ENCODE measurements around the gene SLC39A3. TPM values are rescaled to one million over a fixed set of nuclear protein-coding genes. Genes with fewer than 3 reads are reported as not detected.

The SLC39A3 gene
- polyA plus RNA-seq, 4 donors, result 10.7 to 39.1 (median 15.1) TPM

- no peak for DNase-seq
- H3K27me3 ChIP-seq (ENCODE audit: control insufficient read depth in 3 of 3, insufficient read depth in 3 of 3, low read length in 3 of 3), result peaks cover 9 to 63% (median 14%) of the 10 kb centered on the region in 3 donors
These were observed 15.7 kb downstream of the SLC39A3 start for GRCh38 chr19:2724148-2724557.

GRCh38 chr19:2723747-2724146 lies 16.1 kb downstream of the SLC39A3 start:
- no peak overlapping the region for H3K27ac ChIP-seq (ENCODE audit: low read depth in 1 of 3, low read length in 2 of 3)
- H3K4me3 ChIP-seq (ENCODE audit: low read depth in 1 of 3, low read length in 3 of 3), result no peak overlapping the region
- H3K36me3 ChIP-seq (ENCODE audit: control insufficient read depth in 3 of 3, insufficient read depth in 2 of 3, low read depth in 1 of 3, low read length in 3 of 3), result no peaks in the 10 kb centered on the region
- DNase-seq, result no peak
- no peak for FAIRE-seq
- 73 to 77% (median 77%) methylated on average over 9 to 14 of the region's 14 CpGs for WGBS, 3 donors
- H3K27me3 ChIP-seq (ENCODE audit: control insufficient read depth in 3 of 3, insufficient read depth in 3 of 3, low read length in 3 of 3), result peaks cover 9 to 65% (median 14%) of the 10 kb centered on the region in 3 donors
- no peaks in the 10 kb centered on the region for H3K4me1 ChIP-seq (ENCODE audit: control insufficient read depth in 3 of 3, insufficient read depth in 2 of 3, low read depth in 1 of 3, low read length in 2 of 3)
- no peaks in the 10 kb centered on the region for H3K9me3 ChIP-seq (ENCODE audit: control insufficient read depth in 2 of 2, insufficient read depth in 1 of 2, low read depth in 1 of 2, low read length in 1 of 2)

More at GRCh38 chr19:2724148-2724557, 15.7 kb downstream of the SLC39A3 start:
- no peaks in the 10 kb centered on the region for H3K36me3 ChIP-seq (ENCODE audit: control insufficient read depth in 3 of 3, insufficient read depth in 2 of 3, low read depth in 1 of 3, low read length in 3 of 3)
- H3K27ac ChIP-seq (ENCODE audit: low read depth in 1 of 3, low read length in 2 of 3), result no peak overlapping the region
- WGBS, 3 donors, result 51 to 57% (median 53%) methylated on average over 7 of the region's 7 CpGs
- no peak overlapping the region for H3K4me3 ChIP-seq (ENCODE audit: low read depth in 1 of 3, low read length in 3 of 3)
- H3K9me3 ChIP-seq (ENCODE audit: control insufficient read depth in 2 of 2, insufficient read depth in 1 of 2, low read depth in 1 of 2, low read length in 1 of 2), result no peaks in the 10 kb centered on the region
- no peaks in the 10 kb centered on the region for H3K4me1 ChIP-seq (ENCODE audit: control insufficient read depth in 3 of 3, insufficient read depth in 2 of 3, low read depth in 1 of 3, low read length in 2 of 3)
- no peak for FAIRE-seq

GRCh38 chr19:2723345-2723715 lies 16.5 kb downstream of the SLC39A3 start:
- no peaks in the 10 kb centered on the region for H3K4me1 ChIP-seq (ENCODE audit: control insufficient read depth in 3 of 3, insufficient read depth in 2 of 3, low read depth in 1 of 3, low read length in 2 of 3)
- peaks cover 9 to 65% (median 14%) of the 10 kb centered on the region in 3 donors for H3K27me3 ChIP-seq (ENCODE audit: control insufficient read depth in 3 of 3, insufficient read depth in 3 of 3, low read length in 3 of 3)
- DNase-seq (no peak), FAIRE-seq (no peak)
- 72 to 85% (median 82%) methylated on average over 12 to 13 of the region's 13 CpGs for WGBS, 3 donors
- no peak overlapping the region for H3K4me3 ChIP-seq (ENCODE audit: low read depth in 1 of 3, low read length in 3 of 3)
- no peaks in the 10 kb centered on the region for H3K36me3 ChIP-seq (ENCODE audit: control insufficient read depth in 3 of 3, insufficient read depth in 2 of 3, low read depth in 1 of 3, low read length in 3 of 3)
- no peaks in the 10 kb centered on the region for H3K9me3 ChIP-seq (ENCODE audit: control insufficient read depth in 2 of 2, insufficient read depth in 1 of 2, low read depth in 1 of 2, low read length in 1 of 2)
- H3K27ac ChIP-seq (ENCODE audit: low read depth in 1 of 3, low read length in 2 of 3), result no peak overlapping the region

- H3K27me3 ChIP-seq (ENCODE audit: control insufficient read depth in 3 of 3, insufficient read depth in 3 of 3, low read length in 3 of 3), result peaks cover 9 to 64% (median 14%) of the 10 kb centered on the region in 3 donors
- DNase-seq (no peak), FAIRE-seq (no peak)
- H3K36me3 ChIP-seq (ENCODE audit: control insufficient read depth in 3 of 3, insufficient read depth in 2 of 3, low read depth in 1 of 3, low read length in 3 of 3), result no peaks in the 10 kb centered on the region
- no peak overlapping the region for H3K4me3 ChIP-seq (ENCODE audit: low read depth in 1 of 3, low read length in 3 of 3)
- no peak overlapping the region for H3K27ac ChIP-seq (ENCODE audit: low read depth in 1 of 3, low read length in 2 of 3)
- H3K9me3 ChIP-seq (ENCODE audit: control insufficient read depth in 2 of 2, insufficient read depth in 1 of 2, low read depth in 1 of 2, low read length in 1 of 2), result no peaks in the 10 kb centered on the region
- WGBS, 3 donors, result 40 to 53% (median 41%) methylated on average over 18 to 28 of the region's 28 CpGs
- no peaks in the 10 kb centered on the region for H3K4me1 ChIP-seq (ENCODE audit: control insufficient read depth in 3 of 3, insufficient read depth in 2 of 3, low read depth in 1 of 3, low read length in 2 of 3)
These were observed 17.1 kb downstream of the SLC39A3 start for GRCh38 chr19:2722541-2723344.

- WGBS, 3 donors, result 23 to 36% (median 27%) methylated on average over 29 to 39 of the region's 39 CpGs
- H3K9me3 ChIP-seq (ENCODE audit: control insufficient read depth in 2 of 2, insufficient read depth in 1 of 2, low read depth in 1 of 2, low read length in 1 of 2), result no peaks in the 10 kb centered on the region
- H3K27me3 ChIP-seq (ENCODE audit: control insufficient read depth in 3 of 3, insufficient read depth in 3 of 3, low read length in 3 of 3), result peaks cover 6 to 58% (median 14%) of the 10 kb centered on the region in 3 donors
- no peak for DNase-seq
- no peaks in the 10 kb centered on the region for H3K4me1 ChIP-seq (ENCODE audit: control insufficient read depth in 3 of 3, insufficient read depth in 2 of 3, low read depth in 1 of 3, low read length in 2 of 3)
- no peak for FAIRE-seq
- no peak overlapping the region for H3K27ac ChIP-seq (ENCODE audit: low read depth in 1 of 3, low read length in 2 of 3)
- H3K36me3 ChIP-seq (ENCODE audit: control insufficient read depth in 3 of 3, insufficient read depth in 2 of 3, low read depth in 1 of 3, low read length in 3 of 3), result no peaks in the 10 kb centered on the region
- peak overlapping the region; percentile 17 to 26 (median 19) for H3K4me3 ChIP-seq (ENCODE audit: low read depth in 1 of 3, low read length in 3 of 3)
These were observed 18.0 kb downstream of the SLC39A3 start for GRCh38 chr19:2721570-2722540.

- peak within 1 kb of the TSS; percentile 17 to 26 (median 19) for H3K4me3 ChIP-seq (ENCODE audit: low read depth in 1 of 3, low read length in 3 of 3)
- WGBS, 3 donors, result 2 to 7% (median 4%) methylated on average over 15 to 100 of the region's 100 CpGs
- no peak for DNase-seq
These were observed 18.8 kb downstream of the SLC39A3 start, which contains the start of gene DIRAS1 for GRCh38 chr19:2720777-2721569. Gene DIRAS1 (minus strand): TSS chr19:2721372. CDS start chr19:2717806, 3,566 bp downstream.

GRCh38 chr19:2719920-2720776 lies 19.7 kb downstream of the SLC39A3 start:
- no peaks in the 10 kb centered on the region for H3K4me1 ChIP-seq (ENCODE audit: control insufficient read depth in 3 of 3, insufficient read depth in 2 of 3, low read depth in 1 of 3, low read length in 2 of 3)
- DNase-seq, result no peak
- H3K27ac ChIP-seq (ENCODE audit: low read depth in 1 of 3, low read length in 2 of 3), result no peak overlapping the region
- no peaks in the 10 kb centered on the region for H3K36me3 ChIP-seq (ENCODE audit: control insufficient read depth in 3 of 3, insufficient read depth in 2 of 3, low read depth in 1 of 3, low read length in 3 of 3)
- WGBS, 3 donors, result 4 to 11% (median 7%) methylated on average over 29 to 37 of the region's 37 CpGs
- H3K27me3 ChIP-seq (ENCODE audit: control insufficient read depth in 3 of 3, insufficient read depth in 3 of 3, low read length in 3 of 3), result peaks cover 8 to 51% (median 14%) of the 10 kb centered on the region in 3 donors
- peaks cover 0 to 12% of the 10 kb centered on the region in 2 donors for H3K9me3 ChIP-seq (ENCODE audit: control insufficient read depth in 2 of 2, insufficient read depth in 1 of 2, low read depth in 1 of 2, low read length in 1 of 2)
- H3K4me3 ChIP-seq (ENCODE audit: low read depth in 1 of 3, low read length in 3 of 3), result no peak overlapping the region
- FAIRE-seq, result no peak

More at GRCh38 chr19:2720777-2721569, 18.8 kb downstream of the SLC39A3 start, which contains the start of gene DIRAS1:
- H3K36me3 ChIP-seq (ENCODE audit: control insufficient read depth in 3 of 3, insufficient read depth in 2 of 3, low read depth in 1 of 3, low read length in 3 of 3), result no peaks in the 10 kb centered on the region
- FAIRE-seq, result no peak
- peaks cover 5 to 49% (median 14%) of the 10 kb centered on the region in 3 donors for H3K27me3 ChIP-seq (ENCODE audit: control insufficient read depth in 3 of 3, insufficient read depth in 3 of 3, low read length in 3 of 3)
- no peak within 1 kb of the TSS for H3K27ac ChIP-seq (ENCODE audit: low read depth in 1 of 3, low read length in 2 of 3)
- no peaks in the 10 kb centered on the region for H3K4me1 ChIP-seq (ENCODE audit: control insufficient read depth in 3 of 3, insufficient read depth in 2 of 3, low read depth in 1 of 3, low read length in 2 of 3)
- H3K9me3 ChIP-seq (ENCODE audit: control insufficient read depth in 2 of 2, insufficient read depth in 1 of 2, low read depth in 1 of 2, low read length in 1 of 2), result peaks cover 0 to 4% of the 10 kb centered on the region in 2 donors
